Hepatocyte (in vitro differentiated cells): ENCODE data around the gene S100A2. TPM values are rescaled to one million over a fixed set of nuclear protein-coding genes. Genes with fewer than 3 reads are reported as not detected.
A peak's percentile ranks its signal among the peaks of the same experiment; 100 is the strongest.

Experiments used
- DNase-seq: peaks from one replicate; pipeline ENCODE4 v3.0.0-alpha.2; 2016; ENCODE audit warnings: low spot score
- H2AFZ ChIP-seq: fragments of 200-600 bp; sonication (generic); 2 replicates; pipeline ENCODE4 v1.6.0; 2016; ENCODE audit warnings: antibody characterized with exemption, mild to moderate bottlenecking
- H3K27ac ChIP-seq: fragments of 200-600 bp; sonication (generic); 2 replicates; pipeline ENCODE4 v1.5.1; 2016; ENCODE audit warnings: mild to moderate bottlenecking
- H3K27me3 ChIP-seq: fragments of 200-600 bp; sonication (generic); 2 replicates; pipeline ENCODE4 v1.6.1; 2016
- H3K36me3 ChIP-seq: fragments of 200-600 bp; sonication (generic); replicated peaks from 2 replicates; pipeline ENCODE4 v1.5.1; 2016; ENCODE audit warnings: low read depth; ENCODE audit not compliant: insufficient read depth
- H3K4me1 ChIP-seq: fragments of 200-600 bp; sonication (generic); 2 replicates; pipeline ENCODE4 v1.5.1; 2016; ENCODE audit warnings: mild to moderate bottlenecking, moderate library complexity; ENCODE audit not compliant: insufficient read depth
- H3K4me2 ChIP-seq: fragments of 200-600 bp; sonication (generic); 2 replicates; pipeline ENCODE4 v1.6.0; 2016
- H3K4me3 ChIP-seq: fragments of 200-600 bp; sonication (generic); 2 replicates; pipeline ENCODE4 v1.5.1; 2016; ENCODE audit warnings: mild to moderate bottlenecking
- H3K79me2 ChIP-seq: fragments of 200-600 bp; sonication (generic); 2 replicates; pipeline ENCODE4 v1.6.0; 2017; ENCODE audit warnings: mild to moderate bottlenecking
- H3K9me2 ChIP-seq: fragments of 200-600 bp; sonication (generic); replicated peaks from 2 replicates; pipeline ENCODE4 v1.6.0; 2017; ENCODE audit warnings: mild to moderate bottlenecking; ENCODE audit not compliant: insufficient read depth
- H3K9me3 ChIP-seq: fragments of 200-600 bp; sonication (generic); 2 replicates; pipeline ENCODE4 v1.5.1; 2016; ENCODE audit warnings: low read depth, mild to moderate bottlenecking
- H4K20me1 ChIP-seq: fragments of 200-600 bp; sonication (generic); 2 replicates; pipeline ENCODE4 v1.6.0; 2016; ENCODE audit warnings: mild to moderate bottlenecking; ENCODE audit not compliant: insufficient read depth, poor library complexity, severe bottlenecking
- EZH2 ChIP-seq: fragments of 200-600 bp; sonication (generic); IDR thresholded peaks from 2 replicates; pipeline ENCODE4 v1.6.1; 2016; ENCODE audit warnings: antibody characterized with exemption, mild to moderate bottlenecking, borderline replicate concordance
- EZH2phosphoT487 ChIP-seq: fragments of 200-600 bp; sonication (generic); IDR thresholded peaks from one replicate; pipeline ENCODE4 v1.6.1; 2018; ENCODE audit warnings: antibody characterized with exemption, mild to moderate bottlenecking, low read depth, moderate library complexity; ENCODE audit not compliant: unreplicated experiment, severe bottlenecking
- WGBS: methylation state at CpG from one replicate; pipeline ENCODE4 v1.1.6; 2016; ENCODE audit warnings: low lambda C conversion rate; ENCODE audit errors: missing lambda C conversion rate; 5-methylcytosine and 5-hydroxymethylcytosine counted together
- polyA plus RNA-seq: library from polyadenylated mRNA; unstranded; fragments of >200 nt; fragmentation: Nextera tagmentation; extraction: Ambion mirVana; gene quantifications from 2 replicates; pipeline ENCODE4 v1.2.1, GENCODE V29; 2016
- total RNA-seq: library from RNA; depleted of rRNA; stranded (reverse); fragments of >200 nt; gene quantifications from 2 replicates; pipeline ENCODE4 v1.2.3, GENCODE V29; 2014
- TF ChIP-seq, protein P1 (sequence below): fragments of 200-600 bp; sonication (generic); IDR thresholded peaks from 2 replicates; pipeline ENCODE4 v1.5.1; 2016; ENCODE audit warnings: antibody characterized with exemption, mild to moderate bottlenecking; ENCODE audit not compliant: poor library complexity

Gene S100A2
- total and polyA plus RNA-seq, 2 experiments from 2014 or later = 4.2 to 6.9 TPM

DNA sequence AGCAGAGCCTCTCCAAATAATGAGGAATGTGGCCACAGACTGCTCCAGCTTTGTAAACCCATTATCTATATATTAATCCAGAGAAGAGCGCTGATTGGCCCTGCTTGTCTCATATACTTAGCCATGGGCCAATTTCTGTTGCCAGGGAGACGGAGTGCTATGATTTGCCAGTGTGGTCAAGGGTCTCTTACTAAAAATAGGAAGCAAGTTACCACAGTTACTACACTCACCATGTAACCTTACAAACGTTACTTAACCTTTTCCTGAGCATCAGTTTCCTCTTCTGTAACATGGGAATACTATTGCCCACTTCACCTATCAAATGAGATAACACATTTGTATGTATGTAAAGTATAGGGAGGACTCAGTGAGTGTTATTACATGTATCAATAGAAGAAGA is 7.7 kb upstream of the S100A2 start:
- Histone ChIP-seq H3K4me1 (peaks cover under 1% of the 10 kb centered on the region), H3K79me2 (no peaks in the 10 kb centered on the region), H3K27ac (no peak overlapping the region), H3K9me3 (no peaks in the 10 kb centered on the region), H3K4me2 (no peak overlapping the region), H3K4me3 (no peak overlapping the region), H3K27me3 (no peaks in the 10 kb centered on the region), H3K36me3 (no peaks in the 10 kb centered on the region), H4K20me1 (no peaks in the 10 kb centered on the region), H3K9me2 (no peaks in the 10 kb centered on the region), H2AFZ (no peak overlapping the region)
- 92% methylated on average over 3 of the region's 3 CpGs for WGBS
- DNase-seq = no peak
- TF ChIP-seq, protein P1, sequence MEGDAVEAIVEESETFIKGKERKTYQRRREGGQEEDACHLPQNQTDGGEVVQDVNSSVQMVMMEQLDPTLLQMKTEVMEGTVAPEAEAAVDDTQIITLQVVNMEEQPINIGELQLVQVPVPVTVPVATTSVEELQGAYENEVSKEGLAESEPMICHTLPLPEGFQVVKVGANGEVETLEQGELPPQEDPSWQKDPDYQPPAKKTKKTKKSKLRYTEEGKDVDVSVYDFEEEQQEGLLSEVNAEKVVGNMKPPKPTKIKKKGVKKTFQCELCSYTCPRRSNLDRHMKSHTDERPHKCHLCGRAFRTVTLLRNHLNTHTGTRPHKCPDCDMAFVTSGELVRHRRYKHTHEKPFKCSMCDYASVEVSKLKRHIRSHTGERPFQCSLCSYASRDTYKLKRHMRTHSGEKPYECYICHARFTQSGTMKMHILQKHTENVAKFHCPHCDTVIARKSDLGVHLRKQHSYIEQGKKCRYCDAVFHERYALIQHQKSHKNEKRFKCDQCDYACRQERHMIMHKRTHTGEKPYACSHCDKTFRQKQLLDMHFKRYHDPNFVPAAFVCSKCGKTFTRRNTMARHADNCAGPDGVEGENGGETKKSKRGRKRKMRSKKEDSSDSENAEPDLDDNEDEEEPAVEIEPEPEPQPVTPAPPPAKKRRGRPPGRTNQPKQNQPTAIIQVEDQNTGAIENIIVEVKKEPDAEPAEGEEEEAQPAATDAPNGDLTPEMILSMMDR = no peak
- TF ChIP-seq EZH2 (no peak), EZH2phosphoT487 (no peak)

DNA sequence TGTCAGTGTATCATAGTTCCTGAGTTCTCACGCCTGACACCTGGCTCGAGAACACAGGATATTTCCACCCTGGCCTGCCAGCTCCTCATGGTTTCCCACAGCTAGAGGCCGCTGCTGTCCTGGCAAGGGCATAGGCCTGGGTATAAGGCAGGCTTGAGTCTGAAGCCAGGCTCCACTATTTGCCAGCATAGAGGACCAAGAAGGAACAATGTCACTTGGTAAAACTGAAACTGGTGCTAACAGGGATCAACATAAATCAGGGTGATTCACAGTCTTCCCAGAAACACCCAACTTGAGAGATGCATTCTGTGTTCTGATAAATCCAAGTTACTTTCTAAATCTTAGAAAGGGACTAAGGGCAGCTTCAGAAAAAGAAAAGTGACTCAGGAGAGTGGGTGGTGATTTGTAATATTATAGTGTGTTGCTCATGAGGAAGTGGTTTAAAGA is 6.9 kb upstream of the S100A2 start:
- no peak for TF ChIP-seq EZH2phosphoT487
- TF ChIP-seq, protein P1 = peak; percentile 65
- no peak overlapping the region for H3K27ac ChIP-seq
- H3K4me1 ChIP-seq = peaks cover 8% of the 10 kb centered on the region
- H4K20me1 ChIP-seq = no peaks in the 10 kb centered on the region
- no peaks in the 10 kb centered on the region for H3K36me3 ChIP-seq
- WGBS = 39% methylated on average over 3 of the region's 3 CpGs
- H3K4me2 ChIP-seq = no peak overlapping the region
- no peaks in the 10 kb centered on the region for H3K27me3 ChIP-seq
- peak; percentile 83 for DNase-seq
- H3K79me2 ChIP-seq = no peaks in the 10 kb centered on the region
- no peaks in the 10 kb centered on the region for H3K9me2 ChIP-seq
- no peak overlapping the region for H3K4me3 ChIP-seq
- no peak overlapping the region for H2AFZ ChIP-seq
- no peaks in the 10 kb centered on the region for H3K9me3 ChIP-seq

DNA sequence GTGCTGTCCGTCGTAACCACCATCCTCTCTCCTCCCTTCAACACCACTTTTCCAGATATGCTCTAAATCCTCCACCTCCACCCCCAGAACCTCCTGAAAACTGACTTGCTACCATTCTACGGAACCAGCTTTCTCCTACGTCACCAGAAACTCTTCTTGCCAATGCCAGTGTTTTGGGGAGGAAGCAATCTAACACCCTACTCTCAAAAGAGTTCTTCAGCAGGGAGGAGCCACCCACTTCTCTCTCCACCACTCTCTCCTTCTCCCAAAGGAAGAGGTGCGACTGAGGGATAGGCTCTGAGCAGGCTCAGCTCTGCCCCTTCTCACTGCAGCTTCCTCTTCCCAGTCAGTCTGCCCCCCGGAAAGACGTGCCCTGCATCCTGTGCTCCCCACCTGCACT is 6.1 kb upstream of the S100A2 start:
- peaks cover 17% of the 10 kb centered on the region for H3K4me1 ChIP-seq
- DNase-seq = no peak
- H3K79me2 ChIP-seq = no peaks in the 10 kb centered on the region
- no peaks in the 10 kb centered on the region for H3K27me3 ChIP-seq
- no peak overlapping the region for H2AFZ ChIP-seq
- H3K27ac ChIP-seq = no peak overlapping the region
- no peaks in the 10 kb centered on the region for H4K20me1 ChIP-seq
- H3K4me3 ChIP-seq = no peak overlapping the region
- no peak overlapping the region for H3K4me2 ChIP-seq
- TF ChIP-seq, protein P1 = no peak
- TF ChIP-seq EZH2phosphoT487 (no peak), EZH2 (no peak)
- H3K9me3 ChIP-seq = no peaks in the 10 kb centered on the region
- 87% methylated on average over 7 of the region's 7 CpGs for WGBS
- no peaks in the 10 kb centered on the region for H3K9me2 ChIP-seq
- no peaks in the 10 kb centered on the region for H3K36me3 ChIP-seq

DNA sequence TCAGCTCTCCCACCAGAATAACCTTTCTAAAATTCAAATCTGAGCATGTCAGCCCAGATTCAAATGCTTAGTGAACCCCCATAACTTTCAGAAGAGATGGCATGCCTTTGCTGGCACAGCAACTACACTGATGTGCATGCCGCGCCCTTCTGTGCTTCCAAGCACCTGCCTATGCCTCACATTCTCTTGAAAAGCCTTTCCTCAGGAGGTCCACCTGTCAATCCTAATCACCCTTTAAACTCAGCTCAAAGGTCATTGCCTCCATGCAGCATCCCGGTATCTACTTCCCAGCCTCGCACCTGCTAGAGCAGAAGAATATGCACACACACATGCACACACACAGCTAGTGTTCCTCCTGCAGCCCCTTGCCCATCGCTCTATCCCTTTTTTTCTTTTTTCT is 5.2 kb upstream of the S100A2 start:
- peaks cover 24% of the 10 kb centered on the region for H3K4me1 ChIP-seq
- H3K36me3 ChIP-seq = no peaks in the 10 kb centered on the region
- no peak overlapping the region for H3K27ac ChIP-seq
- H3K4me2 ChIP-seq = no peak overlapping the region
- no peaks in the 10 kb centered on the region for H4K20me1 ChIP-seq
- TF ChIP-seq EZH2phosphoT487 = no peak
- no peak for TF ChIP-seq EZH2
- TF ChIP-seq, protein P1 = no peak
- H2AFZ ChIP-seq = no peak overlapping the region
- no peak overlapping the region for H3K4me3 ChIP-seq
- peak; percentile 48 for DNase-seq
- no peaks in the 10 kb centered on the region for H3K9me3 ChIP-seq
- H3K27me3 ChIP-seq = no peaks in the 10 kb centered on the region
- no peaks in the 10 kb centered on the region for H3K79me2 ChIP-seq
- H3K9me2 ChIP-seq = no peaks in the 10 kb centered on the region
- WGBS = 79% methylated on average over 5 of the region's 5 CpGs
